H1 (cell line): Measurements from ENCODE around the gene OR5B3. TPM values are rescaled to one million over a fixed set of nuclear protein-coding genes. Genes with fewer than 3 reads are reported as not detected.

Experiments
- BCL11A ChIP-seq, 2 experiments: IDR thresholded peaks; one replicate each; pipeline ENCODE4 v1.6.1; 2011; ENCODE audit warnings: low read depth in 2 of 2, low read length in 2 of 2, mild to moderate bottlenecking in 2 of 2
- EZH2 ChIP-seq: fragments of 200-600 bp; sonication (generic); IDR thresholded peaks from 2 replicates; pipeline ENCODE4 v1.7.1; 2012; ENCODE audit warnings: low read depth, mild to moderate bottlenecking, moderate library complexity, low read length, inconsistent platforms; ENCODE audit not compliant: severe bottlenecking
- GABPA ChIP-seq: IDR thresholded peaks from 2 replicates; pipeline ENCODE4 v1.6.1; 2011; ENCODE audit warnings: mild to moderate bottlenecking, low read length, moderate library complexity, borderline replicate concordance; ENCODE audit not compliant: insufficient read depth
- SAP30 ChIP-seq: fragments of 300-600 bp; sonication (generic); IDR thresholded peaks from 2 replicates; pipeline ENCODE4 v1.7.1; 2012; ENCODE audit warnings: low read length, moderate library complexity, mild to moderate bottlenecking, inconsistent platforms; ENCODE audit not compliant: insufficient read depth, insufficient replicate concordance
- SIN3A ChIP-seq, 2 experiments: IDR thresholded peaks in 1 of 2; conservative IDR thresholded peaks in 1 of 2; 2 replicates each; pipeline ENCODE4 v1.6.1; 2011 to 2012; ENCODE audit warnings: low read length in 2 of 2, improper control_type of control experiment in 1 of 2, low read depth in 1 of 2, mild to moderate bottlenecking in 1 of 2
- polyA plus RNA-seq, 7 experiments: library from polyadenylated mRNA; depleted of rRNA in 3 of 7; stranded (reverse) in 5 of 7; unstranded in 2 of 7; fragments of >200 nt in 5 of 7; fragments of 200-250 nt in 2 of 7; gene quantifications; 1 replicate in 5 of 7; 2 replicates in 1 of 7; 4 replicates in 1 of 7; pipeline versions ENCODE4 v1.2.1 to v1.2.3, GENCODE V29; 2011 to 2013; ENCODE audit warnings: missing spikeins in 2 of 7, mixed read lengths in 2 of 7
- total RNA-seq: library from RNA; stranded (reverse); fragmentation: NEBNext Ultra II Directional; extraction: Animal tissue kit (Norgen Biotek cat#: 25700); gene quantifications from 2 replicates; pipeline ENCODE4 v1.2.1, GENCODE V29; 2021
- TF ChIP-seq, protein P1 (sequence below): IDR thresholded peaks from 2 replicates; pipeline ENCODE4 v1.6.1; 2012; ENCODE audit warnings: inconsistent platforms

Gene OR5B3
- total and polyA plus RNA-seq, 2 of the 8 experiments (the other 6 are each of a cell fraction or from before 2014, with no cell fraction given): not detected

DNA sequence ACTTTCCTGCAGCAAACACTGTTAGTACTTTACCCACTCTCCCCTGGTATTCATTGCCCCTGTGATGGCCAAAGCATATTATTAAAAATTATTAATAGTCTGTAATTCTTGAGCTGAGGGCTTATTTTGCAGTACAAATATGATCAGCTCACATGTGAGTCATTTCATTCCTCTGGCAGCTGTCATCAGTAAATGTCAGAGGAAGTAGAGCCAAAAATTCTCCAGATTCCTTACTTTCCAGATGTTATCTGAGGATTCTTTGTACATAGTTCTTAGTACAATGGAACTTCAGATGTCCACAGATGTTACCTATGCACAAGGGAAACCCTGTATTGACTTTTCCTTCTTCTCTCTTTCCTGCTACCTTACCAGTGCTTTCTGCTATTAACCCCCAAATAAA, 12.5 kb downstream of the OR5B3 start (continued):
- TF ChIP-seq SIN3A (conservative IDR thresholded peaks at IDR 0.05 in 1 of 2, IDR thresholded peaks at IDR 0.05 in 1 of 2; ENCODE audit: low read depth in 1 of 2, low read length in 2 of 2): no peak
- no peak for TF ChIP-seq BCL11A (IDR thresholded peaks at IDR 0.05; ENCODE audit: low read depth in 2 of 2, low read length in 2 of 2)
- TF ChIP-seq SAP30: no peak
- no peak for TF ChIP-seq EZH2
- TF ChIP-seq, protein P1, sequence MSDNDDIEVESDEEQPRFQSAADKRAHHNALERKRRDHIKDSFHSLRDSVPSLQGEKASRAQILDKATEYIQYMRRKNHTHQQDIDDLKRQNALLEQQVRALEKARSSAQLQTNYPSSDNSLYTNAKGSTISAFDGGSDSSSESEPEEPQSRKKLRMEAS: no peak
- TF ChIP-seq GABPA: no peak
